Panc1 (cell line): ENCODE measurements around the gene MPLKIP. TPM values are rescaled to one million over a fixed set of nuclear protein-coding genes. Genes with fewer than 3 reads are reported as not detected.
"Not testable (repeated sequence)": the region's sequence is repeated elsewhere in the genome, so short reads cannot be mapped to it uniquely, and the experiment has no call there.

Experiments used
- ATAC-seq: fragments of 200-7000 bp; cut with Tn5 transposase; 2 replicates; pipeline ENCODE4 v1.9.1; 2020; ENCODE audit warnings: mild to moderate bottlenecking, moderate library complexity
- BruUV-seq: library from RNA; stranded (reverse); fragments of 400-500 nt; replicated peaks from 2 replicates; lab custom pipeline; 2021; lab: Mats Ljungman, UMichigan
- CTCF ChIA-PET: fragments of 300-600 bp; sonication (Branson Sonifier 250); formaldehyde crosslinking; loops from one replicate; lab custom pipeline; 2022; ENCODE audit warnings: antibody characterized with exemption; lab: Charles Lee
- POLR2A ChIA-PET: fragments of 300-600 bp; sonication (Branson Sonifier 250); formaldehyde crosslinking; loops from one replicate; lab custom pipeline; 2022; ENCODE audit warnings: antibody characterized with exemption; lab: Charles Lee
- DNase-seq: peaks from one replicate; pipeline ENCODE4 v3.0.0-alpha.2; 2010; ENCODE audit warnings: low read depth, low spot score
- H3K27ac ChIP-seq: 2 replicates; pipeline ENCODE4 v1.5.1; 2011; ENCODE audit warnings: mild to moderate bottlenecking, low read length, inconsistent platforms
- H3K27me3 ChIP-seq: fragments of 200-500 bp; sonication (Bioruptor generic); 2 replicates; pipeline ENCODE4 v1.6.0; 2014; ENCODE audit warnings: low read length, inconsistent platforms; ENCODE audit not compliant: control insufficient read depth, insufficient read depth
- H3K36me3 ChIP-seq: fragments of 200-500 bp; sonication (Bioruptor generic); 2 replicates; pipeline ENCODE4 v1.5.1; 2014; ENCODE audit warnings: inconsistent platforms, mild to moderate bottlenecking, low read length, moderate library complexity; ENCODE audit not compliant: control insufficient read depth, insufficient read depth
- H3K4me1 ChIP-seq: 2 replicates; pipeline ENCODE4 v1.5.1; 2011; ENCODE audit warnings: inconsistent platforms, mild to moderate bottlenecking, low read length, moderate library complexity; ENCODE audit not compliant: control insufficient read depth, insufficient read depth
- H3K4me3 ChIP-seq, 2 experiments: 2 replicates each; pipeline ENCODE4 v1.5.1; 2011 to 2012; ENCODE audit warnings: low read depth in 2 of 2, low read length in 2 of 2, mild to moderate bottlenecking in 2 of 2, inconsistent platforms in 1 of 2, moderate library complexity in 1 of 2
- H3K9me3 ChIP-seq: fragments of 200-500 bp; sonication (Bioruptor generic); 2 replicates; pipeline ENCODE4 v1.5.1; 2014; ENCODE audit warnings: low read depth, mild to moderate bottlenecking, inconsistent platforms, low read length, moderate library complexity; ENCODE audit not compliant: control insufficient read depth, insufficient read depth
- POLR2AphosphoS5 ChIP-seq: IDR thresholded peaks from 2 replicates; pipeline ENCODE4 v1.6.1; 2012; ENCODE audit warnings: mild to moderate bottlenecking, low read depth, low read length, moderate library complexity
- SIN3A ChIP-seq: IDR thresholded peaks from 2 replicates; pipeline ENCODE4 v1.6.1; 2012; ENCODE audit warnings: low read depth, mild to moderate bottlenecking, low read length, moderate library complexity, borderline replicate concordance; ENCODE audit not compliant: insufficient read depth
- TCF7L2 ChIP-seq: IDR thresholded peaks from 2 replicates; pipeline ENCODE4 v1.6.1; 2011; ENCODE audit warnings: mild to moderate bottlenecking, low read depth, low read length, inconsistent platforms
- in situ Hi-C: cut with HindIII; loops from 2 replicates; pipeline ENCODE4 v1.10.0; 2016; ENCODE audit warnings: low sequenced_read_pairs, low pct_unique_long_range_greater_than_20kb
- intact Hi-C: fragments of 100-400 bp; cut with micrococcal nuclease; formaldehyde crosslinking; loops from one replicate; pipeline ENCODE4 v1.10.0; 2022; ENCODE audit not compliant: unreplicated experiment
- total RNA-seq: library from RNA; stranded (reverse); gene quantifications from one replicate; pipeline ENCODE4 v1.2.1, GENCODE V29; 2021; ENCODE audit not compliant: unreplicated experiment
- TF ChIP-seq, protein P1 (sequence below): fragments of 450-650 bp; IDR thresholded peaks from 2 replicates; pipeline ENCODE4 v1.5.1; 2017; ENCODE audit warnings: mild to moderate bottlenecking
- TF ChIP-seq, protein P2 (sequence below), 2 experiments: IDR thresholded peaks; 2 replicates each; pipeline ENCODE4 v1.6.1; 2011 to 2012; ENCODE audit warnings: low read depth in 2 of 2, control low read depth in 1 of 2, low read length in 1 of 2, mild to moderate bottlenecking in 1 of 2, moderate library complexity in 1 of 2; ENCODE audit not compliant: insufficient read depth in 1 of 2

Gene MPLKIP
- total RNA-seq, 1 experiment from 2014 or later: 42.6 TPM

DNA sequence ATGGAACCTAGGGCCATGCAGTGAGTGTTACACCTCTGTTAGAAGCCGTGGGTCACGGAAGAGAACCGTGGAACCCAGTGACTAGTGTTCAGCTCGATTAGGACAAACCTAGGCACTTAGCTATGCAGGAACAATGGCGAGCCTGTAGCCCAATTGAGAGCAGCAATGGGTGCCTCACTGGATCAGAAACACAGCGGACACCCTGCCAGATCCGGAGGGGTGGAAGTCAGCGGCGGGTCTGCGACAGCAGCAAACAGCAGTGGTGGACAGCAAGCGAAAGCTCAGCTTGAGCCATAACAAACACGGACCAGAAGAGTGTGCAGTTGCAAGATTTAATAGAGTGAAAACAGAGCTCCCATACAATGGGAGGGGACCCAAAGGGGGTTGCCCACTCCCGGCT is 38.7 kb upstream of the MPLKIP start:
- H3K4me1 ChIP-seq, in situ Hi-C loops, BruUV-seq, CTCF ChIA-PET, intact Hi-C loops, H3K27me3 ChIP-seq, ATAC-seq, H3K36me3 ChIP-seq, POLR2A ChIA-PET, H3K4me3 ChIP-seq, H3K27ac ChIP-seq, H3K9me3 ChIP-seq, DNase-seq: not testable (repeated sequence)

DNA sequence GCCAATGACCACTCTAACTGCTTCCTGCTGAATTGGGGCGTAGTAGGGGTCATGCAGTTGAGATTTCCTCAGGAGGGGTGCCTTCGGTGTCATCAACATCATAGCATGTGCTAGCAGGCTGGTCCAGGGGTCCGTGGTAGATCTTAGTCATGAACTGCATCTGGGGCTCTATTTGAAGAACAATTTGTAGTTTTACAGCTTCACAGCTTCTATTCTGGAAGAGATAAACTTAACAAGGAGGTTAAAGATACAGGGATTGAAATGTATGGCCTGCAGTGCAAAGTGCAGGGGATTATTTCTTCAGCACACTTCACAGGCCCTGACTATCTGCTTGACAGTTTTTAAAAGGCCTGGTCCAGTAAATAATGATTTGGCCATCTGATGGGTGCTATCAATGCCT is 33.8 kb upstream of the MPLKIP start:
- CTCF ChIA-PET, in situ Hi-C loops, H3K4me3 ChIP-seq, intact Hi-C loops, H3K4me1 ChIP-seq, DNase-seq, ATAC-seq, POLR2A ChIA-PET, H3K27ac ChIP-seq, H3K9me3 ChIP-seq, H3K36me3 ChIP-seq, BruUV-seq, H3K27me3 ChIP-seq: not testable (repeated sequence)

DNA sequence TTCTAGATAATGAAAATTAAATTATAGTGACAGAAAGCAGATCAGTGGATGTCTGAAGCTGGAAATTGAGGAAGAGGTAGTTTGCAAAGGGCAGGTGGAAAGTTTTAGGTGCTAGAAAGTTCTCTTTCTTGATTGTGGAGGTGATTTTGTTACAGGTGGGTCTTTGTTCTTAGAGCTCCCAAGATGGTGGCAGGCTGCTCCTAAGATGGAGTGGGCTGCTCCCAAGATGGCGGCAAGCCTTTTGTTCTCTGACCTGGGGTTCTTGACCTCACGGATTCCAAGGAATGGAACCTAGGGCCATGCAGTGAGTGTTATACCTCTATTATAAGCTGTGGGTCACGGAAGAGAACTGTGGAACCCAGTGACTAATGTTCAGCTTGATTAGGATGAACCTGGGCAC is 32.9 kb upstream of the MPLKIP start:
- no peak for DNase-seq
- TF ChIP-seq TCF7L2 (no peak), SIN3A (no peak), POLR2AphosphoS5 (no peak)
- TF ChIP-seq, protein P1, sequence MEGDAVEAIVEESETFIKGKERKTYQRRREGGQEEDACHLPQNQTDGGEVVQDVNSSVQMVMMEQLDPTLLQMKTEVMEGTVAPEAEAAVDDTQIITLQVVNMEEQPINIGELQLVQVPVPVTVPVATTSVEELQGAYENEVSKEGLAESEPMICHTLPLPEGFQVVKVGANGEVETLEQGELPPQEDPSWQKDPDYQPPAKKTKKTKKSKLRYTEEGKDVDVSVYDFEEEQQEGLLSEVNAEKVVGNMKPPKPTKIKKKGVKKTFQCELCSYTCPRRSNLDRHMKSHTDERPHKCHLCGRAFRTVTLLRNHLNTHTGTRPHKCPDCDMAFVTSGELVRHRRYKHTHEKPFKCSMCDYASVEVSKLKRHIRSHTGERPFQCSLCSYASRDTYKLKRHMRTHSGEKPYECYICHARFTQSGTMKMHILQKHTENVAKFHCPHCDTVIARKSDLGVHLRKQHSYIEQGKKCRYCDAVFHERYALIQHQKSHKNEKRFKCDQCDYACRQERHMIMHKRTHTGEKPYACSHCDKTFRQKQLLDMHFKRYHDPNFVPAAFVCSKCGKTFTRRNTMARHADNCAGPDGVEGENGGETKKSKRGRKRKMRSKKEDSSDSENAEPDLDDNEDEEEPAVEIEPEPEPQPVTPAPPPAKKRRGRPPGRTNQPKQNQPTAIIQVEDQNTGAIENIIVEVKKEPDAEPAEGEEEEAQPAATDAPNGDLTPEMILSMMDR: no peak
- TF ChIP-seq, protein P2, sequence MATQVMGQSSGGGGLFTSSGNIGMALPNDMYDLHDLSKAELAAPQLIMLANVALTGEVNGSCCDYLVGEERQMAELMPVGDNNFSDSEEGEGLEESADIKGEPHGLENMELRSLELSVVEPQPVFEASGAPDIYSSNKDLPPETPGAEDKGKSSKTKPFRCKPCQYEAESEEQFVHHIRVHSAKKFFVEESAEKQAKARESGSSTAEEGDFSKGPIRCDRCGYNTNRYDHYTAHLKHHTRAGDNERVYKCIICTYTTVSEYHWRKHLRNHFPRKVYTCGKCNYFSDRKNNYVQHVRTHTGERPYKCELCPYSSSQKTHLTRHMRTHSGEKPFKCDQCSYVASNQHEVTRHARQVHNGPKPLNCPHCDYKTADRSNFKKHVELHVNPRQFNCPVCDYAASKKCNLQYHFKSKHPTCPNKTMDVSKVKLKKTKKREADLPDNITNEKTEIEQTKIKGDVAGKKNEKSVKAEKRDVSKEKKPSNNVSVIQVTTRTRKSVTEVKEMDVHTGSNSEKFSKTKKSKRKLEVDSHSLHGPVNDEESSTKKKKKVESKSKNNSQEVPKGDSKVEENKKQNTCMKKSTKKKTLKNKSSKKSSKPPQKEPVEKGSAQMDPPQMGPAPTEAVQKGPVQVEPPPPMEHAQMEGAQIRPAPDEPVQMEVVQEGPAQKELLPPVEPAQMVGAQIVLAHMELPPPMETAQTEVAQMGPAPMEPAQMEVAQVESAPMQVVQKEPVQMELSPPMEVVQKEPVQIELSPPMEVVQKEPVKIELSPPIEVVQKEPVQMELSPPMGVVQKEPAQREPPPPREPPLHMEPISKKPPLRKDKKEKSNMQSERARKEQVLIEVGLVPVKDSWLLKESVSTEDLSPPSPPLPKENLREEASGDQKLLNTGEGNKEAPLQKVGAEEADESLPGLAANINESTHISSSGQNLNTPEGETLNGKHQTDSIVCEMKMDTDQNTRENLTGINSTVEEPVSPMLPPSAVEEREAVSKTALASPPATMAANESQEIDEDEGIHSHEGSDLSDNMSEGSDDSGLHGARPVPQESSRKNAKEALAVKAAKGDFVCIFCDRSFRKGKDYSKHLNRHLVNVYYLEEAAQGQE (IDR thresholded peaks at IDR 0.05; ENCODE audit: insufficient read depth in 1 of 2, low read depth in 2 of 2, low read length in 1 of 2): no peak
- H3K27me3 ChIP-seq: no peaks in the 10 kb centered on the region
- no peaks in the 10 kb centered on the region for H3K9me3 ChIP-seq
- no peaks in the 10 kb centered on the region for H3K4me1 ChIP-seq
- intact Hi-C loops: no loop called here
- no peak overlapping the region for H3K4me3 ChIP-seq
- POLR2A ChIA-PET: no interaction called here
- CTCF ChIA-PET: no interaction called here
- no peaks in the 10 kb centered on the region for H3K36me3 ChIP-seq
- no TSS peak for BruUV-seq
- in situ Hi-C loops: no loop called here
- ATAC-seq: no peak
- H3K27ac ChIP-seq: no peak overlapping the region
